HG03045 (cell line): ENCODE data around the gene ZNF771.
"Not testable (repeated sequence)": the region's sequence is repeated elsewhere in the genome, so short reads cannot be mapped to it uniquely, and the experiment has no call there.

ENCODE experiments used
- ATAC-seq: cut with Tn5 transposase; IDR thresholded peaks from one replicate; pipeline ENCODE4 v1.9.1; 2021; ENCODE audit warnings: mild to moderate bottlenecking, moderate library complexity; ENCODE audit not compliant: unreplicated experiment

The ZNF771 gene

DNA sequence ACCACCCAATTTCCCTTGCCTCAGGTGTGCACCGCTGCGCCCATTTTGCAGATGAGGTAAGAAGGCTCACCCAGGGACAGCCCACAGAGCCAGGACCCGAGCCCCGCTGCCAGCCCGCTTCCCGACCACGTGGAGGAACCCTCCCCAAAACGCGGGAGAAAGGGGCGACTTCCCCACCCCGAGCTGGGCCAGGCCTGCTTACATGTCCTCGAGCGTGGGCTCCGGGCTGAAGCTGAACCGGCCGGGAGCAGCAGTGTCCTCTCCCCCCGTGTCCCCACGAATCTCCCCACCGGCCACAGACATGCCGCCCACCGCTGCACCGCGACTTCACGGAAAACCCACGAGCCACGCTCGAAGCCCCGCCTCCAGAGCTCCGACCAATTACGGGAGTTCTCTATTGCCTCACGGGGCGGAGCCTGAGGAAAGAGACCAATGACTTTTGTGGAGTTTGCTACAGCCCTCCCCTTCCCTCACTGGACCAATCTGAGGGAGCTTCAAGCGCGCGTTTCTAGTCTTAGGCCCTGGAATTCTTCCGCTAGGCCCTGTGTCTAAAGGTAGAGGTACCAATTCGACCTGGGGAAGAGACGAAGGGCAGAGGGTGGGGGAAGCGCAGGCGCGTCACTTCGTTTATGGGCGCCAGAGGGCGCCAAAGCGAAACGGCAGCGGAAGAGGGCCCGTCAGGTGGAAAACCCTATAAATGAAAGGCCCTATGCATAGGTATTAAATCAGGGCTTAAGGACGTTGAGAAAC, 22.4 kb downstream of the ZNF771 start, which contains the start of gene DCTPP1:
Gene DCTPP1, minus strand, starts transcription at position 353 of the 750 bp plus-strand sequence. Its CDS starts 50 bp downstream, at position 303.
- peak; percentile 95 for ATAC-seq

- peak; percentile 10 for ATAC-seq
These were observed 23.1 kb downstream of the ZNF771 start for GRCh38 chr16:30430428-30430970.

DNA sequence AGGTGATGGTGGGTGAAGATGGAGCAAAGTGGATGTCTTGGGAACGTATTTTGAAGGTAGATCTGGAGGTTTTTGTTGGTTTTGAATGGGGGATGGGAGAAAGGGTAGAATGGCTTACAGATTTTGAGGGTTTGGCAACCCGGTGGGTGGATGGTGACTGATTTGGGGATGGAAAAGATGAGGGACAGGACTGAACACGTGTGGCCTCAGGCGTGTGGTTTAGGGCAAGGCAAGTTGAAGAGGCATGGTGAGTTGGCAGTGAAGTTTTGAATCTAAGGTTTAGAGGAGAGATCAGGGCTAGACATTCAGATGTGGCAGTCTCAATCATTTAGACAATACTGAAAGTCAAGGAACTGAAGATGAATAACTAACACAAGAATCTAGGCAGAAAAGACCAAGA, 27.4 kb downstream of the ZNF771 start:
- ATAC-seq = no peak

- ATAC-seq = no peak
These were observed 30.2 kb downstream of the ZNF771 start for GRCh38 chr16:30437511-30438046.

- no peak for ATAC-seq
These were observed 31.4 kb downstream of the ZNF771 start for GRCh38 chr16:30438835-30439234.

GRCh38 chr16:30439720-30440348, 32.4 kb downstream of the ZNF771 start:
- ATAC-seq = no peak

DNA sequence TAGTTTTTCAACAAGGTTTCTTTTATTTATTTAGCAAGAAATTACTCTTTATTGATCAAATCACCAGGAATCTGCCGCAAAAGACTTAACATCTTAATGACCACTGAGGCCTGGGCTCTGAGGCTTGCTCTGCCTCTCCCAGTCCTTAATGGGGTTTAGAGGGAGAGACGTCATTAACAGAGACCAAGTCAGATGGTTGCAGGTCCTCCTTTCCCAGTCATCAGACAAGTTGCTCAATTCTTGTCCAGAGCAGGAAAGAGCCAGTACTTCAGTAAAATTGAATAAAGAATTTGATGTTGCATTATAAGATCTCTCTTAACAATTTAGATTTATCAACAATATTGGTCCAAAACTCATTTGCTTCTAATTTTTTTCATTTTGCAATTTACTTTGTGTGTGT, 36.2 kb downstream of the ZNF771 start:
- ATAC-seq = no peak

DNA sequence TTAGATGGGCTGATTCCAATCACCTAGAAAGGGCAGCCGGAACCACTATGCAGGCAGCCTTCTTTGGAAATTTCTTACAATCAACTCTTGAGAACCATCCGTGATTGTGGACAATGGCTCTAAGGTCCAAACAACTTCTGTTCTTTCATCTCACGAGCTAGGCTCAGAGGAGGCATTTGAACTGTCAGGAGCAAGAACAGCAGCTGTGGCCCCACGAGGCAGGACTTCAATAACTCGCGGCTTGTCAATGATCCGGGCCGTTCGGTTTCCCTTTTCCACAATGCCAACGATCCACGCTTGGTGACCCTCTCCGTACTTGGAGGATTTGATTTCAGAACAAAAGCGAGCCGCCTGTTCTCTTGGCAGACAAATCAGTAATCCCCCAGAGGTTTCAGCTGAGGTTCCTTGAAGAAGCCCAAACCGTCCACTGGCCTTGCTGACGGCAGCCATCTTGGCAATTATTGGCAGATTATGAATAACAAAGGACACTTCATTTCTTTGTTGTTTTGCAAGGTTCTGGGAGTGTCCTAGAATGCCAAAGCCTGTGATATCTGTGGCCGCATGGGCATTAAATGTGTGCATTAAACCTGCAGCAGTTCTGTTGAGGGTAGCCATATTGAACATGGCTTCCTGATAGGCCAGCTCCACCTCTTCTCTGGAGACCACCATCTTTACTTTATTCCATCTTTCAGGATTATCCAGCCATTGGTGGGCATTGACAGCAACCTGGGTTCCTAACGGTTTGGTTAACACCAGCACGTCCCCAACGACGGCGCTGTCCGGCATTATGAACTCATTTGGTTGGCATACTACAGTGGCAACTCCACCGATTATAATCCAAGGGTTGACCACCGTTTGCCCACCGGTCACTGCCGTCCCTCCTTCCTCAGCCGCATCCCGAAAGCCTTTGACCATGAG, 37.1 kb downstream of the ZNF771 start:
- ATAC-seq = no peak

DNA sequence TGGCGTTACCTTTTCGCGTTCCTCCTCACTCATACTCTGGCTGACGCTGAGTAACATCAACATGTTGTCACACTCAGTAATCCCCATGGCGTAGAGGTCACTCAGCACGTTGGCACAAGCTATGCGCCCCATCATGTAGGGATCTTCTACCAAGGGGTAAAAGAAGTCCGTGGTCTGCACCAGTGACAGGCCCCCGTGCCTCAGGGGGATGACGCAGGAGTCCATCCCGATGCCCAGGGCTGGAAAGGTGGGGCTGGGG, 37.7 kb downstream of the ZNF771 start:
- no peak for ATAC-seq

DNA sequence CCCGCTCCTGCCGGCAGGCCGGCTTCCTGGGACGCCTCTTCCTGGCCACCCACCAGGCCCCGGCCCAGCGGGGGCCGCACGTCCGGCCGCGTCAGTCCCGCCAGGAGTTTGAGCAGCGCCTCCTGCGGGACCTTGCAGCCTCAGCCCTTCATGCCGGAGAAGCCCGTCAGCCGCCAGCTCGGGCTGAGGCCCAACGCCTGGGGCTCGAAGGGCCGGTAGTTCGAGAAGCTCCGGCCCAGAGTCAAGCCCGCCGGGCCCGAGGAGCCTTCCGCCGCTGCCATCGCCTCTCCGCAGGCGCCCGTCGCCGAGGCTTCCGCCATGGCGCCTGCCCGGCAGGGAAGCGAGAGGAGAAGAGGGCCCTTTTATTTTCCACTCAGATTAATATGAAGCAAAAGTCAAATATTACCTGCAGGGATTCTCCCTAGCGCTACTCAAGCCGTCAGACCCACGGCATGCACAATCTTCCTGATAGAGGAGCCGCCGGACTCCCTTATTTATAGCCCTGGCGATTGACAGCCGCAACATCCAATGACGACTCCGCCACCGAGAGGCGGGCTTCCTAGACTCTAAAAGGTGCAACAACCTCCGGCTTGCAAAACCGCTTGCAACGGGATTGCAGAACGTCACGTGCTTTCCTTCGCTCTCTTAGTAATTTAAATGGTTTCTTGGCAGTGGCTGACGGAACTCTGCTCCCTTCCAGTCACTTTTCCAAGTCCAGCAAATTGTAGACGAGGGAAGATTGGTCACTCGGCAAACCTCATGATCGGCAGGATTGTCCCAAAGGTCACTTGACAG, 38.2 kb downstream of the ZNF771 start, which contains the start of gene SEPHS2:
Gene SEPHS2, minus strand, starts transcription at position 467 of the 795 bp plus-strand sequence. Its CDS starts 147 bp downstream, at position 320.
- peak; percentile 82 for ATAC-seq

- no peak for ATAC-seq
These were observed 38.8 kb downstream of the ZNF771 start for GRCh38 chr16:30446203-30446595.

DNA sequence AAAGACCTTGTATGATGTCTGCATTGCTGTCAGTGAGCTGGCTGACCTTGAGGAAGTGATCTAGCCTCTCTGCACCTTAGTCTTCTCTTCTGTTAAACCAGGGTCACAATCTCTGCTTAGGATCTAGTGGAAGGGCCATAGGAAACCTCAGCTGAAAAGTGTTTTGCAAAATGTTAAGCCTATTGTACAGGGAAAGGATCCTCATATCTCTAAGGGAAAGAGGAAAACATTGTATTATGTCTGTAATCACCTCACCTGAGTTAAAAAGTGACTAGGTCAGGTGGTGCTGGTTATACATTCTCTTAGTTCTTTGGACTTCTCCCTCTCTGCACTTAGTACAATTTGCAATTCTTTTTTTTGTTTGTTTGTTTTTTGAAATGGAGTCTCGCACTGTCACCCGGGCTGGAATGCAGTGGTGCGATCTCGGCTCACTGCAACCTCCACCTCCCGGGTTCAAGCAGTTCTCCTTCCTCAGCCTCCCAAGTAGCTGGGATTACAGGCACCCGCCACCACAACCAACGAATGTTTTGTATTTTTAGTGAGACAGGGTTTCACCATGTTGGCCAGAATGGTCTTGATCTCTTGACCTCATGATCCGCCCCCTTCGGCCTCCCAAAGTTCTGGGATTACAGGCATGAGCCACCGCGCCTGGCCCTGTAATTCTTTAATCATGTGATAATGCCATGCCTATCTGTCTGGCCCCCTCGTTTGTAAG, 40.3 kb downstream of the ZNF771 start:
- ATAC-seq = no peak

- no peak for ATAC-seq
These were observed 41.7 kb downstream of the ZNF771 start for GRCh38 chr16:30449116-30449435.

DNA sequence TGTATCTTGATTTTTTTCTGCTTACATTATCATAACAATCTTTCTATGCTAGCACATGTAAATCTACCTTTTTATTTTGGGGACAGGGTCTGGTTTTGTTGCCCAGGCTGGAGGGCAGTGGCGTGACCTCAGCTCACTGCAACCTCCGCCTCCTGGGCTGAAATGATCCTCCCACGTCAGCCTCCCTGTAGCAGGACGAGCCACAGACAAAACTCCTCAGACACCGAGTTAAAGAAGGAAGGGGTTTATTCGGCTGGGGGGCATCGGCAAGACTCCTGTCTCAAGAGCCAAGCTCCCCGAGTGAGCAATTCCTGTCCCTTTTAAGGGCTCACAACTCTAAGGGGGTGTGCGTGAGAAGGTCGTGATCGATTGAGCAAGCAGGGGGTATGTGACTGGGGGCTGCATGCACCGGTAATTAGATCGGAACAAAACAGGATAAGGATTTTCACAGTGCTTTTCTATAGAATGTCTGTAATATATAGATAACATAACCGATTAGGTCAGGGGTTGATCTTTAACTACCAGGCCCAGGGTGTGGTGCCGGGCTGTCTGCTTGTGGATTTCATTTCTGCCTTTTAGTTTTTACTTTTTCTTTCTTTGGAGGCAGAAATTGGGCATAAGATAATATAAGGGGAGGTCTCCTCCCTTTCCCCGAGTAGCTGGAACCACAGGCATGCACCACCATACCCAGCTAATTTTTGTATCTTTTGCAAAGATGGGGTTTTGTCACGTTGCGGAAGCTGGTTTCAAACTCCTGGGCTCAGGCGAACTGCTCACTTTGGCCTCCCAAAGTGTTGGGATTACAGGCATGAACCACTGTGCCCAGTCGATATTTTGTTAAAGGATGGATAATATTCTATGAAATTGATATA, 45.5 kb downstream of the ZNF771 start:
- not testable (repeated sequence) for ATAC-seq

DNA sequence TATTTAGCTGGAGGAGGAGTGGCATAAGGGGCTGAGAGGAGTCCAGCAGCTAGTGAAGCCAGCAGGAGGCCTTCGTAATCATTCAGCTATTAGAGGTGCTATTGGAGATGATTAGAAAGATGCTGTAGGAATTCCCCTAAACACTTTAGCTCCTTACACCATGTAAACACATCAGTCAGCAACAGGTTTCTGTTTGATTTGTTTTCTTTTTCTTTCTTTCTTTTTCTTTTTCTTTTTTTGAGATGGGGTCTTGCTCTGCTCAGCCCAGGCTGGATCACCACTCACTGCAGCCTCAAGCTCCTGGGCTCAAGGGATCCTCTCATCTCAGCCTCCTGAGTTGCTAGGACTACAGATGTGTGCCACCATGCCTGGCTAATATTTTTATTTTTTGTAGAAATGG, 48.9 kb downstream of the ZNF771 start:
- ATAC-seq = no peak

DNA sequence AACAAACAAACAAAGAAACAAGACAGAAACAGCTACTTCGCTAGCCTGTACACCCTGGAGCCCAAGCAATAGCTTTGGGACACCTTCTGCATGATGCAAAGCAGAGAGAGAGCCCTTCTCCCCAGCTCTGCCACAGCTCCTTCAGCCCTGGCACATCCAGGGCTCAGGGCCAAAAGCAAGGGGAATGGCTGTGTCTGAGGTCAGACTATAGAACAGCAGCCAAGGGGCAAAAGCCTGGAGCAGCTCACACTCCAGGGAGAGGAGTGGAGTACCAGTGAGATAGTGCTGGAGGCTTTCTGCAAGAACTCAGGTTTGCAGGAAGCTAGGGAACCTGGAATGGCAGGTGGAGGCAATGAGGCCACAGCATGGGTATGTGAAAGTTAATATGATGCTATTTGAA, 49.9 kb downstream of the ZNF771 start:
- ATAC-seq = no peak

GRCh38 chr16:30457743-30458560, 50.5 kb downstream of the ZNF771 start:
- no peak for ATAC-seq
